Adrenal gland (tissue), 12 donors: ENCODE data around the gene TSPOAP1. TPM values are rescaled to one million over a fixed set of nuclear protein-coding genes. Genes with fewer than 3 reads are reported as not detected.

Experiments used
- DNase-seq, 7 donors: peaks; one replicate each; pipeline ENCODE4 v3.0.0-alpha.2; 2019 to 2020
- H3K27ac ChIP-seq, 5 donors: fragments of 200-600 bp; sonication (generic) in 4 of 5; 1 replicate in 3 of 5; 2 replicates in 2 of 5; pipeline versions ENCODE4 v1.5.1 to v1.8.0; 2016 to 2020; ENCODE audit warnings: mild to moderate bottlenecking in 1 of 5
- H3K27me3 ChIP-seq: fragments of 200-600 bp; 2 replicates; pipeline ENCODE4 v1.8.0; 2021
- H3K36me3 ChIP-seq, 2 donors: fragments of 200-600 bp; replicated peaks in 1 of 2; 1 replicate in 1 of 2; 2 replicates in 1 of 2; pipeline versions ENCODE4 v1.5.1 to v1.8.0; 2018 to 2022
- H3K4me1 ChIP-seq, 2 donors: fragments of 200-600 bp; replicated peaks in 1 of 2; 1 replicate in 1 of 2; 2 replicates in 1 of 2; pipeline versions ENCODE4 v1.5.1 to v1.8.0; 2018 to 2021
- H3K4me3 ChIP-seq, 4 donors: fragments of 200-600 bp; sonication (generic) in 3 of 4; one replicate each; pipeline ENCODE4 v1.5.1; 2016 to 2018
- H3K9me3 ChIP-seq, 3 donors: fragments of 200-600 bp; sonication (generic) in 1 of 3; replicated peaks in 1 of 3; 1 replicate in 2 of 3; 2 replicates in 1 of 3; pipeline versions ENCODE4 v1.5.1 to v1.8.0; 2016 to 2021
- CTCF ChIP-seq, 6 experiments: fragments of 450-650 bp in 4 of 6; fragments of 200-600 bp in 2 of 6; sonication (generic) in 1 of 6; IDR thresholded peaks; 1 replicate in 5 of 6; 2 replicates in 1 of 6; pipeline versions ENCODE4 v1.5.1 to v1.8.0; 2016 to 2021; ENCODE audit warnings: antibody characterized with exemption in 6 of 6, mild to moderate bottlenecking in 2 of 6, moderate library complexity in 1 of 6
- POLR2A ChIP-seq, 2 donors: fragments of 450-650 bp; IDR thresholded peaks; one replicate each; pipeline ENCODE4 v1.6.1; 2017; ENCODE audit warnings: antibody characterized with exemption in 2 of 2, mild to moderate bottlenecking in 2 of 2, moderate library complexity in 1 of 2
- WGBS, 4 donors: extraction: QIAGEN DNeasy Blood & Tissue Kit in 2 of 4; methylation state at CpG; one replicate each; pipeline versions ENCODE4 v1.1.5 to v1.1.7; 2013 to 2017; 5-methylcytosine and 5-hydroxymethylcytosine counted together
- intact Hi-C, 2 donors: fragments of 100-400 bp; cut with DNase I; formaldehyde crosslinking; loops; one replicate each; pipeline versions ENCODE4 v1.14.1 to v1.15.0; 2022 to 2023
- polyA plus RNA-seq, 3 donors: library from polyadenylated mRNA; stranded (reverse); fragments of 200-250 nt in 2 of 3; fragments of 350-450 nt in 1 of 3; fragmentation: Illumina TruSeq in 1 of 3; extraction: RNeasy Lipid Tissue Mini Kit (QIAGEN cat#74804) in 1 of 3; gene quantifications; one replicate each; pipeline ENCODE4 v1.2.3, GENCODE V29; 2013 to 2014
- total RNA-seq, 9 donors: library from RNA; depleted of rRNA in 4 of 9; stranded (reverse); fragments of >200 nt in 4 of 9; fragments of 120-200 nt in 1 of 9; fragmentation: NEBNext Ultra II Directional in 1 of 9; extraction: Animal tissue kit (Norgen Biotek cat#: 25700) in 1 of 9; gene quantifications; one replicate each; pipeline versions ENCODE4 v1.1.0 to v1.2.4, GENCODE V29; 2013 to 2023
- donor health status: healthy with polysubstance abuse.
- donor health status: Bipolar disorder and iron deficiency.
- donor health status: DM: yes; HTN: yes; CAD: no.
- donor health status: DM: no; HTN: no; CAD: no.
- donor health status: DM: no; HTN: no; CAD: no.
- donor health status: DM: yes; HTN: yes; CAD: no.

The TSPOAP1 gene
- total and polyA plus RNA-seq, 12 donors, result 4.7 to 140 (median 22.3) TPM

- Histone ChIP-seq H3K4me1 (no peaks in the 10 kb centered on the region), H3K27ac (no peak overlapping the region), H3K27me3 (peaks cover 18% of the 10 kb centered on the region), H3K9me3 (no peaks in the 10 kb centered on the region), H3K36me3 (no peaks in the 10 kb centered on the region), H3K4me3 (no peak overlapping the region)
- WGBS, 4 donors, result 69 to 79% (median 75%) methylated on average over 11 to 12 of the region's 12 CpGs
- TF ChIP-seq POLR2A (IDR thresholded peaks at IDR 0.05) (no peak), CTCF (IDR thresholded peaks at IDR 0.05) (no peak)
- peak in 1 of 7 donors; percentile 4 for DNase-seq
- intact Hi-C loops, result no loop called here
These were observed 44.7 kb downstream of the TSPOAP1 start for GRCh38 chr17:58283674-58284612.

- H3K27me3 ChIP-seq, result peaks cover 9% of the 10 kb centered on the region
- no peak overlapping the region for H3K27ac ChIP-seq
- no peak overlapping the region for H3K4me3 ChIP-seq
- H3K9me3 ChIP-seq, result no peaks in the 10 kb centered on the region
- peak in 1 of 7 donors; percentile 2 for DNase-seq
- TF ChIP-seq POLR2A (IDR thresholded peaks at IDR 0.05) (no peak), CTCF (IDR thresholded peaks at IDR 0.05) (no peak)
- WGBS, 4 donors, result 74 to 86% (median 78%) methylated on average over 6 of the region's 6 CpGs
- H3K36me3 ChIP-seq, result no peaks in the 10 kb centered on the region
- intact Hi-C loops, result no loop called here
- no peaks in the 10 kb centered on the region for H3K4me1 ChIP-seq
These were observed 46.2 kb downstream of the TSPOAP1 start for GRCh38 chr17:58282442-58282841.

GRCh38 chr17:58281511-58282011 lies 47.0 kb downstream of the TSPOAP1 start:
- no peaks in the 10 kb centered on the region for H3K9me3 ChIP-seq
- H3K4me1 ChIP-seq, result no peaks in the 10 kb centered on the region
- no peaks in the 10 kb centered on the region for H3K36me3 ChIP-seq
- H3K4me3 ChIP-seq, result no peak overlapping the region
- H3K27me3 ChIP-seq, result peaks cover 8% of the 10 kb centered on the region
- peak in 1 of 7 donors; percentile 14 for DNase-seq
- intact Hi-C loops, result no loop called here
- no peak overlapping the region for H3K27ac ChIP-seq
- 25 to 80% (median 51%) methylated on average over 1 to 2 of the region's 2 CpGs for WGBS, 4 donors
- no peak for TF ChIP-seq CTCF (IDR thresholded peaks at IDR 0.05)
- TF ChIP-seq POLR2A (IDR thresholded peaks at IDR 0.05), result no peak

GRCh38 chr17:58280480-58281217 lies 47.9 kb downstream of the TSPOAP1 start, which contains the start of gene MPO:
Gene MPO, minus strand, starts transcription at chr17:58280935. Its CDS starts 177 bp downstream, at chr17:58280758.
- Histone ChIP-seq H3K9me3 (no peaks in the 10 kb centered on the region), H3K27me3 (peaks cover 4% of the 10 kb centered on the region), H3K27ac (no peak within 1 kb of the TSS), H3K4me1 (no peaks in the 10 kb centered on the region), H3K36me3 (no peaks in the 10 kb centered on the region), H3K4me3 (no peak within 1 kb of the TSS)
- WGBS, 4 donors, result 72 to 95% (median 84%) methylated on average over 4 to 5 of the region's 5 CpGs
- intact Hi-C loops, result no loop called here
- no peak for TF ChIP-seq CTCF (IDR thresholded peaks at IDR 0.05)
- no peak for TF ChIP-seq POLR2A (IDR thresholded peaks at IDR 0.05)
- DNase-seq, result peak in 1 of 7 donors; percentile 5
